HepG2 (cell line): ENCODE measurements around the gene SRSF6. TPM values are rescaled to one million over a fixed set of nuclear protein-coding genes. Genes with fewer than 3 reads are reported as not detected.

Source experiments
- ATAC-seq: fragments of 200-7000 bp; cut with Tn5 transposase; 3 replicates; pipeline ENCODE4 v1.9.1; 2020; ENCODE audit warnings: mild to moderate bottlenecking, moderate library complexity
- BruUV-seq: library from RNA; stranded (reverse); fragments of 400-500 nt; replicated peaks from 2 replicates; lab custom pipeline; 2021; lab: Mats Ljungman, UMichigan
- CTCF ChIA-PET: fragments of 300-600 bp; formaldehyde crosslinking; extraction: SDS; loops from one replicate; lab custom pipeline; 2021; ENCODE audit warnings: low total read pairs, inconsistent platforms, low intra/inter-chr PET ratio; lab: Yijun Ruan, JAX
- POLR2A ChIA-PET: fragments of 350-600 bp; sonication (Branson Sonifier 250); formaldehyde crosslinking; loops from one replicate; lab custom pipeline; 2020; ENCODE audit warnings: antibody characterized with exemption, inconsistent platforms; lab: Yijun Ruan, JAX
- DNase-seq: peaks from one replicate; pipeline ENCODE4 v3.0.0-alpha.2; 2015; ENCODE audit warnings: low spot score
- FAIRE-seq: peaks from 3 replicates; lab custom pipeline; 2011; peaks lifted over from hg19 to GRCh38; lab: Jason Lieb, UNC
- H2AFZ ChIP-seq: one replicate; pipeline ENCODE4 v1.6.1; 2011; ENCODE audit warnings: low read length, inconsistent platforms
- H3K27ac ChIP-seq: fragments of 300-600 bp; 3 replicates; pipeline ENCODE4 v1.8.0; 2011; ENCODE audit warnings: mixed run types, mild to moderate bottlenecking, mixed read lengths, low read length, inconsistent platforms; ENCODE audit not compliant: insufficient read depth; ENCODE audit errors: extremely low read length
- H3K27me3 ChIP-seq, 2 experiments: fragments of 200-600 bp in 1 of 2; 2 replicates in 1 of 2; 3 replicates in 1 of 2; pipeline versions ENCODE4 v1.6.0 to v1.8.0; 2011; ENCODE audit warnings: low read length in 2 of 2, mild to moderate bottlenecking in 2 of 2, moderate library complexity in 2 of 2, inconsistent platforms in 1 of 2; ENCODE audit not compliant: insufficient read depth in 2 of 2, control insufficient read depth in 1 of 2
- H3K36me3 ChIP-seq, 2 experiments: fragments of 200-600 bp in 1 of 2; replicated peaks in 1 of 2; 2 replicates in 1 of 2; 3 replicates in 1 of 2; pipeline versions ENCODE4 v1.5.1 to v1.8.0; 2011; ENCODE audit warnings: low read length in 2 of 2, inconsistent platforms in 1 of 2; ENCODE audit not compliant: insufficient read depth in 2 of 2, control insufficient read depth in 1 of 2
- H3K4me1 ChIP-seq: 2 replicates; pipeline ENCODE4 v1.5.1; 2012; ENCODE audit warnings: low read length, inconsistent platforms; ENCODE audit not compliant: insufficient read depth
- H3K4me2 ChIP-seq: 2 replicates; pipeline ENCODE4 v1.6.0; 2011; ENCODE audit warnings: low read depth, low read length, inconsistent platforms
- H3K4me3 ChIP-seq, 3 experiments: fragments of 200-600 bp in 1 of 3; sonication (generic), shearing (Covaris generic) in 1 of 3; replicated peaks in 1 of 3; 2 replicates each; pipeline ENCODE4 v1.5.1; 2011 to 2016; ENCODE audit warnings: low read length in 3 of 3, inconsistent platforms in 2 of 3, low read depth in 2 of 3, mild to moderate bottlenecking in 2 of 3, control low read depth in 1 of 3, mixed read lengths in 1 of 3; ENCODE audit not compliant: insufficient read depth in 1 of 3
- H3K79me2 ChIP-seq: one replicate; pipeline ENCODE4 v1.6.1; 2011; ENCODE audit warnings: low read length, inconsistent platforms; ENCODE audit not compliant: insufficient read depth
- H3K9ac ChIP-seq: 2 replicates; pipeline ENCODE4 v1.6.0; 2011; ENCODE audit warnings: mild to moderate bottlenecking, low read depth, low read length, inconsistent platforms; ENCODE audit not compliant: insufficient read depth
- H3K9me3 ChIP-seq: 2 replicates; pipeline ENCODE4 v1.5.1; 2012; ENCODE audit warnings: mild to moderate bottlenecking, low read length
- H4K20me1 ChIP-seq: 2 replicates; pipeline ENCODE4 v1.6.0; 2011; ENCODE audit warnings: inconsistent platforms, mild to moderate bottlenecking, low read length, moderate library complexity; ENCODE audit not compliant: insufficient read depth
- AGO1 ChIP-seq: fragments of 200-400 bp; formaldehyde crosslinking; IDR thresholded peaks from 2 replicates; pipeline ENCODE4 v1.6.1; 2017; ENCODE audit warnings: mild to moderate bottlenecking, low read depth, low read length, moderate library complexity; ENCODE audit not compliant: poor library complexity, severe bottlenecking
- ATM ChIP-seq: fragments of 450-650 bp; IDR thresholded peaks from 2 replicates; pipeline ENCODE4 v1.7.1; 2017; ENCODE audit warnings: mild to moderate bottlenecking, borderline replicate concordance
- CEBPB ChIP-seq: IDR thresholded peaks from 2 replicates; pipeline ENCODE4 v1.6.1; 2011; ENCODE audit warnings: low read depth, low read length, improper control_type of control experiment, borderline replicate concordance
- FOXK2 ChIP-seq: fragments of 450-650 bp; IDR thresholded peaks from 2 replicates; pipeline ENCODE4 v1.6.1; 2016
- GABPA ChIP-seq, 2 experiments: IDR thresholded peaks; 2 replicates each; pipeline ENCODE4 v1.6.1; 2011 to 2016; ENCODE audit warnings: low read depth in 2 of 2, low read length in 1 of 2, missing biosample characterization in 1 of 2, missing genetic modification characterization in 1 of 2
- MED1 ChIP-seq: sonication (generic); formaldehyde crosslinking; IDR thresholded peaks from 2 replicates; pipeline ENCODE4 v1.4.0; 2020; ENCODE audit warnings: missing genetic modification reagents
- RERE ChIP-seq: IDR thresholded peaks from 2 replicates; pipeline ENCODE4 v1.6.1; 2016; ENCODE audit warnings: low read depth, missing genetic modification reagents, missing compliant biosample characterization
- SP5 ChIP-seq: IDR thresholded peaks from 2 replicates; pipeline ENCODE4 v1.6.1; 2016; ENCODE audit warnings: low read depth, borderline replicate concordance
- ZNF143 ChIP-seq: sonication (generic); formaldehyde crosslinking; IDR thresholded peaks from 2 replicates; pipeline ENCODE4 v1.4.0; 2020; ENCODE audit warnings: missing genetic modification reagents
- ZNF343 ChIP-seq: sonication (generic); formaldehyde crosslinking; IDR thresholded peaks from 2 replicates; pipeline ENCODE4 v1.4.0; 2020; ENCODE audit warnings: mild to moderate bottlenecking, missing genetic modification reagents
- ZNF839 ChIP-seq: sonication (generic); formaldehyde crosslinking; IDR thresholded peaks from 2 replicates; pipeline ENCODE4 v1.4.0; 2020; ENCODE audit warnings: missing genetic modification reagents, mild to moderate bottlenecking, borderline replicate concordance
- WGBS: methylation state at CpG from one replicate; pipeline ENCODE4 v1.1.6; 2017; ENCODE audit warnings: low lambda C conversion rate; 5-methylcytosine and 5-hydroxymethylcytosine counted together
- in situ Hi-C: cut with HindIII; loops from 2 replicates; pipeline ENCODE4 v1.10.0; 2017; ENCODE audit warnings: low pct_unique_long_range_greater_than_20kb; ENCODE audit not compliant: extremely low pct_ligation_motif_present
- intact Hi-C: fragments of 100-400 bp; cut with micrococcal nuclease; formaldehyde crosslinking; loops from one replicate; pipeline ENCODE4 v1.10.0; 2022; ENCODE audit not compliant: unreplicated experiment
- polyA plus RNA-seq, 8 experiments: library from polyadenylated mRNA; depleted of rRNA in 3 of 8; stranded (reverse) in 7 of 8; unstranded in 1 of 8; fragments of >200 nt; fragmentation: Illumina TruSeq in 4 of 8; extraction: Trizol in 4 of 8; gene quantifications; 2 replicates each; pipeline versions ENCODE4 v1.2.1 to v1.2.3, GENCODE V29; 2011 to 2016; ENCODE audit warnings: low read depth in 4 of 8, missing spikeins in 1 of 8, mixed read lengths in 1 of 8; ENCODE audit not compliant: insufficient read depth in 1 of 8
- total RNA-seq, 5 experiments: library from RNA; depleted of rRNA; stranded (reverse); fragments of >200 nt; fragmentation: Illumina TruSeq; extraction: Trizol; gene quantifications; 2 replicates each; pipeline ENCODE4 v1.2.3, GENCODE V29; 2016; ENCODE audit warnings: low read depth in 1 of 5
- TF ChIP-seq, protein P1 (sequence below): sonication (generic); formaldehyde crosslinking; IDR thresholded peaks from 2 replicates; pipeline ENCODE4 v1.8.0; 2022; ENCODE audit warnings: mild to moderate bottlenecking, missing genetic modification reagents; ENCODE audit not compliant: insufficient replicate concordance

The SRSF6 gene
- total and polyA plus RNA-seq, 2 of the 13 experiments (the other 11 are each of a cell fraction or from before 2014, with no cell fraction given) = 156 to 194 TPM

- ChIA-PET POLR2A (no interaction called here), CTCF (no interaction called here)
- no peaks in the 10 kb centered on the region for H3K9me3 ChIP-seq
- no peaks in the 10 kb centered on the region for H3K79me2 ChIP-seq
- DNase-seq = no peak
- no peaks in the 10 kb centered on the region for H3K36me3 ChIP-seq
- in situ Hi-C loops (no loop called here), intact Hi-C loops (no loop called here)
- no peak overlapping the region for H3K9ac ChIP-seq
- ATAC-seq = peak; percentile 39; the same call in 1 of the 3 replicates
- FAIRE-seq = no peak
- 0% methylated on average over 1 of the region's 1 CpG for WGBS
- peaks cover 4 to 47% of the 10 kb centered on the region in 2 experiments; a peak in 3 of 5 replicates for H3K27me3 ChIP-seq
- no peak overlapping the region for H3K27ac ChIP-seq
- H2AFZ ChIP-seq = no peak overlapping the region
- H4K20me1 ChIP-seq = no peaks in the 10 kb centered on the region
- BruUV-seq = no TSS peak
- H3K4me2 ChIP-seq = no peak overlapping the region
- H3K4me1 ChIP-seq = no peaks in the 10 kb centered on the region
- no peak overlapping the region for H3K4me3 ChIP-seq
- TF ChIP-seq RERE (CRISPR knock-in tag) (no peak), AGO1 (no peak), ZNF143 (CRISPR knock-in tag) (no peak), ZNF343 (CRISPR knock-in tag) (no peak), ATM (no peak), FOXK2 (no peak), MED1 (CRISPR knock-in tag) (no peak), CEBPB (no peak), GABPA (IDR thresholded peaks at IDR 0.05; ENCODE audit: low read depth, low read length) (no peak), GABPA (CRISPR knock-in tag; IDR thresholded peaks at IDR 0.05; ENCODE audit: low read depth) (no peak), SP5 (CRISPR knock-in tag) (no peak), ZNF839 (CRISPR knock-in tag) (no peak)
- TF ChIP-seq, protein P1, sequence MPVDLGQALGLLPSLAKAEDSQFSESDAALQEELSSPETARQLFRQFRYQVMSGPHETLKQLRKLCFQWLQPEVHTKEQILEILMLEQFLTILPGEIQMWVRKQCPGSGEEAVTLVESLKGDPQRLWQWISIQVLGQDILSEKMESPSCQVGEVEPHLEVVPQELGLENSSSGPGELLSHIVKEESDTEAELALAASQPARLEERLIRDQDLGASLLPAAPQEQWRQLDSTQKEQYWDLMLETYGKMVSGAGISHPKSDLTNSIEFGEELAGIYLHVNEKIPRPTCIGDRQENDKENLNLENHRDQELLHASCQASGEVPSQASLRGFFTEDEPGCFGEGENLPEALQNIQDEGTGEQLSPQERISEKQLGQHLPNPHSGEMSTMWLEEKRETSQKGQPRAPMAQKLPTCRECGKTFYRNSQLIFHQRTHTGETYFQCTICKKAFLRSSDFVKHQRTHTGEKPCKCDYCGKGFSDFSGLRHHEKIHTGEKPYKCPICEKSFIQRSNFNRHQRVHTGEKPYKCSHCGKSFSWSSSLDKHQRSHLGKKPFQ (CRISPR knock-in tag) = no peak
Observed at GRCh38 chr20:43432498-43432897, 25.2 kb upstream of the SRSF6 start.
